ENCODE results near the gene STAG3. TPM values are rescaled to one million over a fixed set of nuclear protein-coding genes. Genes with fewer than 3 reads are reported as not detected.
"Not testable (repeated sequence)": the region's sequence is repeated elsewhere in the genome, so short reads cannot be mapped to it uniquely, and the experiment has no call there.

Gene STAG3, protein sequence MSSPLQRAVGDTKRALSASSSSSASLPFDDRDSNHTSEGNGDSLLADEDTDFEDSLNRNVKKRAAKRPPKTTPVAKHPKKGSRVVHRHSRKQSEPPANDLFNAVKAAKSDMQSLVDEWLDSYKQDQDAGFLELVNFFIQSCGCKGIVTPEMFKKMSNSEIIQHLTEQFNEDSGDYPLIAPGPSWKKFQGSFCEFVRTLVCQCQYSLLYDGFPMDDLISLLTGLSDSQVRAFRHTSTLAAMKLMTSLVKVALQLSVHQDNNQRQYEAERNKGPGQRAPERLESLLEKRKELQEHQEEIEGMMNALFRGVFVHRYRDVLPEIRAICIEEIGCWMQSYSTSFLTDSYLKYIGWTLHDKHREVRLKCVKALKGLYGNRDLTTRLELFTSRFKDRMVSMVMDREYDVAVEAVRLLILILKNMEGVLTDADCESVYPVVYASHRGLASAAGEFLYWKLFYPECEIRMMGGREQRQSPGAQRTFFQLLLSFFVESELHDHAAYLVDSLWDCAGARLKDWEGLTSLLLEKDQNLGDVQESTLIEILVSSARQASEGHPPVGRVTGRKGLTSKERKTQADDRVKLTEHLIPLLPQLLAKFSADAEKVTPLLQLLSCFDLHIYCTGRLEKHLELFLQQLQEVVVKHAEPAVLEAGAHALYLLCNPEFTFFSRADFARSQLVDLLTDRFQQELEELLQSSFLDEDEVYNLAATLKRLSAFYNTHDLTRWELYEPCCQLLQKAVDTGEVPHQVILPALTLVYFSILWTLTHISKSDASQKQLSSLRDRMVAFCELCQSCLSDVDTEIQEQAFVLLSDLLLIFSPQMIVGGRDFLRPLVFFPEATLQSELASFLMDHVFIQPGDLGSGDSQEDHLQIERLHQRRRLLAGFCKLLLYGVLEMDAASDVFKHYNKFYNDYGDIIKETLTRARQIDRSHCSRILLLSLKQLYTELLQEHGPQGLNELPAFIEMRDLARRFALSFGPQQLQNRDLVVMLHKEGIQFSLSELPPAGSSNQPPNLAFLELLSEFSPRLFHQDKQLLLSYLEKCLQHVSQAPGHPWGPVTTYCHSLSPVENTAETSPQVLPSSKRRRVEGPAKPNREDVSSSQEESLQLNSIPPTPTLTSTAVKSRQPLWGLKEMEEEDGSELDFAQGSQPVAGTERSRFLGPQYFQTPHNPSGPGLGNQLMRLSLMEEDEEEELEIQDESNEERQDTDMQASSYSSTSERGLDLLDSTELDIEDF
- 1.1 TPM for total RNA-seq (ENCODE audit: unreplicated experiment)
- long read RNA-seq, partial matches to known transcripts: 0 of 2 reads
- long read RNA-seq, other reads (novel, unspliced or antisense): 2 of 2 reads

DNA sequence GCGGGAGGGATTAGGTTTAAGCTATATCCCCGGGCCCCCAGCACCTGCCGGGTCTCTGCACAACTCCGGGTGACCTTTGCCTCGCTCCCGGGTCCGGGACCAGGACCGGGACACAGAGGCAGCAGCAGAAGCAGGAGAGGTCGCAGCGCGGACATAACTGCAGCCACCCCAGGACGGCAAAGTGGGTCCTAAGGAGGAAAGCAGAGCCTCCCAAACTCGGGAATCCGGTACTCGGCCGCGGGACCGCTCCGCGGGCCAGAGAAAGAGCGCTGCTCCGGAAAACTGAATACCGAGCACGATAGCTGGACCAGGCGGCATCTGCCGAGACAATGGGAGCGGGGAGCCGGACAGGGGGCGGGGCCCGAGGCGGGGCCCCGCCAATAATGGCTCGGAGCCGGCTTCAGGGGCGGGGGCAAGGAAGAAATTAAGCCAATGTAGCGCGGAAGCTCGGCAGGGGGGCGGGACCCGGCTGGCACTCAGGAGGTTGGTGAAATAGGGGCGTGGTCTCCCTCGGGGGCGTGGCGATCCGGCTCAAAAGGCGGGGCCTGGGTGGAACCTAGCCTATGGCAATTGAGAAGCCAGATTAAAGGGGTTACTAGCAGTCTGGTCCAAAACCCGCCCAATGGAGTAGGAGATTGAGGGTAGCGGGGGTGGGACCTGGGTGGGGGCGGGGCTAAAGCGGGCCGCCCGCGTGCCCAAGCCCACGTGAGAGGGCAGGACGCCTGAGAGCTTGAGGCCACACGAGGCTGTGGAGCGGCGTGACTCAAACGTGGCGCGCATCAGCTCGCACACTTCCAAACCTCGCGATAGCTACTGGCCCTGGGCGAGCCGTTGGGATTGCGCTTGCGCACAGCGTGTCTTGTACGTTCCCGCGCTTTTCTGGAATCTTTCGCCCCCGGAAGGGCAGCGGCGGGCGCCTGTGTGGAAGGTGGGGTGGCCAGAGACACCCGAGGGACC, at the start of gene STAG3, which contains the start of gene GPC2:
TSS of gene STAG3 (plus strand) at position 874 of the 957 bp plus-strand sequence. CDS start 2,639 bp downstream, outside the sequence.
TSS of gene GPC2 (minus strand) at position 337 of the 957 bp plus-strand sequence. CDS start at position 155, 182 bp downstream.
- H3K27me3 Mint-ChIP-seq (ENCODE audit: unreplicated experiment): peaks cover 13% of the 10 kb centered on the region
- peaks cover 8% of the 10 kb centered on the region for H3K36me3 Mint-ChIP-seq (ENCODE audit: unreplicated experiment)
- H3K27ac Mint-ChIP-seq (ENCODE audit: unreplicated experiment): peak within 1 kb of the TSS; percentile 94
- peaks cover 12% of the 10 kb centered on the region for H3K9me3 Mint-ChIP-seq (ENCODE audit: unreplicated experiment)
- peaks cover 12% of the 10 kb centered on the region for H3K4me1 Mint-ChIP-seq (ENCODE audit: low read depth, unreplicated experiment)
- no peak for TF ChIP-seq CTCF (IDR thresholded peaks at IDR 0.05; ENCODE audit: partially characterized antibody, unreplicated experiment)
- peak; percentile 100 for DNase-seq
- peak within 1 kb of the TSS; percentile 98 for H3K4me3 Mint-ChIP-seq (ENCODE audit: unreplicated experiment)

GRCh38 chr7:100128637-100128963, 49.1 kb upstream of the STAG3 start:
- Mint-ChIP-seq H3K27ac (ENCODE audit: unreplicated experiment) (peak overlapping the region; percentile 38), H3K4me1 (ENCODE audit: low read depth, unreplicated experiment) (peaks cover 3% of the 10 kb centered on the region), H3K36me3 (ENCODE audit: unreplicated experiment) (no peaks in the 10 kb centered on the region), H3K4me3 (ENCODE audit: unreplicated experiment) (peak overlapping the region; percentile 83), H3K27me3 (ENCODE audit: unreplicated experiment) (peaks cover 7% of the 10 kb centered on the region), H3K9me3 (ENCODE audit: unreplicated experiment) (peaks cover 2% of the 10 kb centered on the region)
- no peak for DNase-seq
- no peak for TF ChIP-seq CTCF (IDR thresholded peaks at IDR 0.05; ENCODE audit: partially characterized antibody, unreplicated experiment)

DNA sequence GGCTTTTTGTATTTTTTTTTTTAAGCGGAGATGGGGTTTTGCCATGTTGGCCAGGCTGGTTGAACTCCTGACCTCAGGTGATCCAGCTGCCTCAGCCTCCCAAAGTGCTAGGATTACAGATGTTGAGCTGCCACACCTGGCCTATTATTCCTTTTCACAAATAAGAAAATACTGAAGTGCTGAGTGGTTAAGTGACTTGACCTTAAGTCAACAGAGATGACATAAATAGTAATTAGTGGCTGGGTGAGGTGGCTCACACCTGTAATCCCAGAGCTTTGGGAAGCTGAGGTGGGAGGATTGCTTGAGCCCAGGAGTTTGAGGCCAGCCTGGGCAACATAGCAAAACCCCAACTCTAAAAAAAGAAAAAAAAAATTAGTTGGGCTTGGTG, 47.5 kb upstream of the STAG3 start:
- H3K27me3 Mint-ChIP-seq (ENCODE audit: unreplicated experiment); H3K9me3 Mint-ChIP-seq (ENCODE audit: unreplicated experiment); H3K4me1 Mint-ChIP-seq (ENCODE audit: low read depth, unreplicated experiment); H3K36me3 Mint-ChIP-seq (ENCODE audit: unreplicated experiment); H3K4me3 Mint-ChIP-seq (ENCODE audit: unreplicated experiment); H3K27ac Mint-ChIP-seq (ENCODE audit: unreplicated experiment); DNase-seq: not testable (repeated sequence)

DNA sequence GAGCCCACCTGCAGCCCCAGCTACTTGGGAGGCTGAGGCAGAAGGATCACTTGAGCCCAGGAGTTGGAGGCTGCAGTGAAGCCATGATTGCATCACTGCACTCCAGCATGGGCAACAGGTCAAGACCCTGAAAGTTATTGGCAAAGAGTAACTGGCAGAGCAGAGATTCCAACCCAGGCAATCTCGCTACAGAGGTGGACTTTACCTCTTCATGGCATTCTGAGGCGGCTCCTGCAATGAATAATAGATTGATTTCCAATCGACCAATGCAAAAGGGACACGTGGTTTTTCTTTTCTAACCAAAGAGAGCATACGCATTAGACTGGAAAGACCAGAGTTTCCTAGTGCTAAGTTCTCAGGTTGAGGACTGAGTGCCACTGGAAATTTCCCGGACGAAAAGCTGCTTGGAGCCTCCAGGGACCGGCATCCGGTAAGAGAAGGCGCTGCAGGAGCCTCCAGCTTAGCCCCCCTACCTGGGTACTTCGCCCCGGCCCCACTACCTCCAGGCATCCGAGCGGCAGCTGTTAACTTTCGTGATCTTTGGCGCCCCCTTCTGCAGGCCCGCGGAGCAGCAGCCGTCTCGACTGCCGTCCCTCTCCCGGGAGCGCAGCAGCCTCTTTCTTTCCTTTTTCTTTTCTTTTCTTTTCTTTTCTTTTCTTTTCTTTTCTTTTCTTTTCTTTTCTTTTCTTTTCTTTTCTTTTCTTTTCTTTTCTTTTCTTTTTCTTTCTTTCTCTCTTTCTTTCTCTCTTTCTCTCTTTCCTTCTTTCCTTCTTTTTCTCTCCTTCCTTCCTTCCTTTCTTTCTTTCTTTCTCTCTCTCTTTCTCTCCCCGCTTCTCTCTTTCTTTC, 46.9 kb upstream of the STAG3 start:
- H3K36me3 Mint-ChIP-seq (ENCODE audit: unreplicated experiment): no peaks in the 10 kb centered on the region
- H3K4me3 Mint-ChIP-seq (ENCODE audit: unreplicated experiment): peak overlapping the region; percentile 34
- DNase-seq: peak; percentile 89
- H3K4me1 Mint-ChIP-seq (ENCODE audit: low read depth, unreplicated experiment): peaks cover 3% of the 10 kb centered on the region
- no peak overlapping the region for H3K27ac Mint-ChIP-seq (ENCODE audit: unreplicated experiment)
- peaks cover 5% of the 10 kb centered on the region for H3K27me3 Mint-ChIP-seq (ENCODE audit: unreplicated experiment)
- TF ChIP-seq CTCF (IDR thresholded peaks at IDR 0.05; ENCODE audit: partially characterized antibody, unreplicated experiment): peak; percentile 87
- H3K9me3 Mint-ChIP-seq (ENCODE audit: unreplicated experiment): peaks cover 2% of the 10 kb centered on the region
